GM23248 (cell line): Measurements from ENCODE around the gene ZDHHC3.

Experiments
- EZH2 ChIP-seq: fragments of 200-600 bp; sonication (generic); IDR thresholded peaks from 2 replicates; pipeline ENCODE4 v1.6.1; 2018; ENCODE audit warnings: antibody characterized with exemption, mild to moderate bottlenecking; ENCODE audit not compliant: insufficient read depth, poor library complexity, severe bottlenecking
- EZH2phosphoT487 ChIP-seq: fragments of 200-600 bp; sonication (generic); IDR thresholded peaks from 2 replicates; pipeline ENCODE4 v1.6.1; 2018; ENCODE audit warnings: antibody characterized with exemption, moderate library complexity, mild to moderate bottlenecking, low read depth; ENCODE audit not compliant: insufficient read depth

DNA sequence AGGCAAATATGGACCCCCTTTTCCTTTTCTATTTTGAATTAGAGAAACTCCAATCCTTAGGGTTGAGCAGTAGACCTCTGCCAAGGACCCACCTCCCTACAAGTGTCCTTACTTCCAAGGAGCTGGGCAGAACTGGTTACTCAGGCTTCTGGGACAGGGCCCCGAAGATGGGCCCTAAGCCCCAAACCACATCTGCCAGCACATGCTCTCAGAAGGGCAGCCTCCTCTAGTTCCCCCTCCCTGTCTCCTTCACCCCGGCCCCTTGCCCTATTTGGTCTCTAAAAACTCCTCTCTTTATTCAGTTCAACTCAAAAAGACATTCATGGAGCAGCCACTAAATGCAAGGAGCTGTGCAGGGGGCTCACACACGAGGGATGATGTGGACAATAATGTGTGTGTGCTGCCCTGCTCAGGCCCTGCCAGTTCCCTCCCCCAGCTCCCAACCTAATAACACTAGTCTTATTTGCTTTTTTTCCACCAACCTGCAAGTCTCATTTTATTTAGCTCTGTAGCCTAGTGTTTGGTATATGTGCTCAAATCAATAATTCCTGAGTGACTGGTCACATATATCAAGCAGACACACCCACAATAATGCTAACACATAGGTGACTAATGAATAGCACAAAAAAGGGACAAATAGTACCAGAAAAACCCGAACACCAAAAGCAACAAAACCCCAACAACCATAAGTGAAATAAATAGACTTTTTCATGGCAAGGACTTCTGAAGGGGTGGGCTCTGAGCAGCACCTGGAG is 12.2 kb downstream of the ZDHHC3 start:
- TF ChIP-seq EZH2phosphoT487, result no peak
- no peak for TF ChIP-seq EZH2
